Activated T-cell treated with anti-CD3 and anti-CD28 coated beads, Interleukin-2, amount 50 U/mL, for 72 hours (primary cell): ENCODE results near the gene IRX5. TPM values are rescaled to one million over a fixed set of nuclear protein-coding genes. Genes with fewer than 3 reads are reported as not detected.

Source experiments
- ATAC-seq, 2 donors: fragments of 150-1000 bp; cut with Tn5 transposase; replicated peaks in 1 of 2; 2 replicates each; pipeline ENCODE4 v1.10.0; 2021; ENCODE audit warnings: moderate library complexity in 2 of 2, mild to moderate bottlenecking in 1 of 2
- DNase-seq, 2 donors: peaks; one replicate each; pipeline ENCODE4 v3.0.0; 2021 to 2022; ENCODE audit warnings: mixed read lengths in 1 of 2
- H3K27ac Mint-ChIP-seq: one replicate; pipeline ENCODE4 v1.8.0; 2022; ENCODE audit warnings: mild to moderate bottlenecking, moderate library complexity, mixed read lengths
- H3K27me3 Mint-ChIP-seq: one replicate; pipeline ENCODE4 v1.8.0; 2022; ENCODE audit warnings: low read depth, mixed read lengths
- H3K36me3 Mint-ChIP-seq, 2 donors: one replicate each; pipeline ENCODE4 v1.8.0; 2022; ENCODE audit warnings: mixed read lengths in 2 of 2, mild to moderate bottlenecking in 1 of 2; ENCODE audit not compliant: insufficient read depth in 2 of 2
- H3K4me1 Mint-ChIP-seq: one replicate; pipeline ENCODE4 v1.8.0; 2022; ENCODE audit warnings: low read depth, mixed read lengths
- H3K4me3 Mint-ChIP-seq, 2 donors: one replicate each; pipeline ENCODE4 v1.8.0; 2022; ENCODE audit warnings: mild to moderate bottlenecking in 2 of 2, mixed read lengths in 2 of 2, moderate library complexity in 2 of 2
- H3K9me3 Mint-ChIP-seq, 2 donors: one replicate each; pipeline ENCODE4 v1.8.0; 2022; ENCODE audit warnings: mixed read lengths in 2 of 2
- total RNA-seq, 2 donors: library from RNA; stranded (reverse); gene quantifications; one replicate each; pipeline ENCODE4 v1.2.3, GENCODE V29; 2022

IRX5 gene
- total RNA-seq, 2 donors from 2014 or later: 0.74 to 1.4 TPM

- no peak for DNase-seq
- no peak for ATAC-seq
- H3K9me3 Mint-ChIP-seq: no peaks in the 10 kb centered on the region
- H3K36me3 Mint-ChIP-seq: no peaks in the 10 kb centered on the region
- peaks cover 32% of the 10 kb centered on the region for H3K4me1 Mint-ChIP-seq
- peaks cover 93% of the 10 kb centered on the region for H3K27me3 Mint-ChIP-seq
- H3K4me3 Mint-ChIP-seq: no peak overlapping the region
- no peak overlapping the region for H3K27ac Mint-ChIP-seq
Observed at GRCh38 chr16:54942353-54942943, 11.8 kb downstream of the IRX5 start.

DNA sequence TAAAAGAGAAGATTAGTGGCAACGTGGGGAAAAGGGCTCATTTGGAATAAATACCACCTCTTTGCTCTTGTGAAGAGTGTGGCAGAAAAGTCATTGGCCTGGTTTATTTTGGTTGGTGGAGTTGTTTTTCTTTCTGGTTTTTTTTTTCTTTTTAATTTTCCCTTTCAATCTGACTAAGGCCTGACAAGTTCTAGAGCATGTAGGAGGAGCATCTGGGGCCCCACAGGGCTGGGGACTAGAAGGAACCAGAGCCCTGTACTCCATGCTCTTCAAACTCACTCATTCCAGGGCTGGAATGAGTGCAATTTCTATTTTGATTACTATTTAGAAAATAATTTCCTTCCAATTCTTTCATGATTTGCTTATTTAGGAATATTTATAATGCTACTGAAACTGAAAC is 13.3 kb downstream of the IRX5 start:
- peak in 1 of 2 donors; percentile 18 for DNase-seq
- H3K9me3 Mint-ChIP-seq: no peaks in the 10 kb centered on the region
- peaks cover 20% of the 10 kb centered on the region for H3K4me1 Mint-ChIP-seq
- H3K27ac Mint-ChIP-seq: no peak overlapping the region
- ATAC-seq: peak; percentile 75 to 81
- H3K27me3 Mint-ChIP-seq: peaks cover 95% of the 10 kb centered on the region
- no peak overlapping the region for H3K4me3 Mint-ChIP-seq
- no peaks in the 10 kb centered on the region for H3K36me3 Mint-ChIP-seq

- Mint-ChIP-seq H3K4me1 (peaks cover 11% of the 10 kb centered on the region), H3K27me3 (peaks cover 94% of the 10 kb centered on the region), H3K9me3 (no peaks in the 10 kb centered on the region), H3K4me3 (no peak overlapping the region), H3K36me3 (no peaks in the 10 kb centered on the region), H3K27ac (no peak overlapping the region)
- DNase-seq (no peak), ATAC-seq (no peak)
Observed at GRCh38 chr16:54945063-54945462, 14.4 kb downstream of the IRX5 start.

GRCh38 chr16:54946909-54947308 is 16.2 kb downstream of the IRX5 start:
- no peak for DNase-seq
- Mint-ChIP-seq H3K4me1 (peaks cover 11% of the 10 kb centered on the region), H3K27ac (no peak overlapping the region), H3K4me3 (no peak overlapping the region), H3K36me3 (no peaks in the 10 kb centered on the region), H3K27me3 (peaks cover 94% of the 10 kb centered on the region), H3K9me3 (no peaks in the 10 kb centered on the region)
- no peak for ATAC-seq

DNA sequence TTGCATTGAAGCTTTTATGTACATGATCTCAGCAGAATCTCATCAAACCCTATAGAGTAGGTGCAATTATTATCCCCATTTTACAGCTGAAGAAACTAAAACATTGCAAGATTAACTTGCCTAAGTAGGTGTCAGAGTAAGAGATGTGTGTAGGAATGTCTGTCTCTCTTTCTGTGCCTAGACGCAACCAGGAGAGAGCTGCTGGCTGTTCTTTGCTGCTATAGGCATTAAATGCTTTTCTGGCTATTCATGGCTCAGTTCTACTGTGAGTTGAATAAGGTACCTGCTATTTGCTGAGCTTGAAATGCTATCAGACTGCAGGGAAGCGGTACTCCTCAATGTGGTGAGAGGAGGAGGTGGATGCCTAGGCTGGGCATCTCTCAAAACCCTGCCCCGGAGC is 17.0 kb downstream of the IRX5 start:
- H3K4me3 Mint-ChIP-seq: no peak overlapping the region
- peaks cover 0 to under 1% of the 10 kb centered on the region in 2 donors for H3K9me3 Mint-ChIP-seq
- no peaks in the 10 kb centered on the region for H3K36me3 Mint-ChIP-seq
- H3K4me1 Mint-ChIP-seq: peaks cover 11% of the 10 kb centered on the region
- ATAC-seq: no peak
- H3K27ac Mint-ChIP-seq: no peak overlapping the region
- H3K27me3 Mint-ChIP-seq: peaks cover 91% of the 10 kb centered on the region
- no peak for DNase-seq

GRCh38 chr16:54952195-54952594 is 21.5 kb downstream of the IRX5 start:
- Mint-ChIP-seq H3K27me3 (peaks cover 62% of the 10 kb centered on the region), H3K4me1 (no peaks in the 10 kb centered on the region), H3K36me3 (no peaks in the 10 kb centered on the region), H3K4me3 (no peak overlapping the region), H3K27ac (no peak overlapping the region), H3K9me3 (peaks cover 2% of the 10 kb centered on the region in 2 donors)
- DNase-seq (no peak), ATAC-seq (peak in 1 of 2 donors; percentile 57)

GRCh38 chr16:54953461-54953860 is 22.8 kb downstream of the IRX5 start:
- Mint-ChIP-seq H3K36me3 (no peaks in the 10 kb centered on the region), H3K4me3 (no peak overlapping the region), H3K9me3 (peaks cover 2% of the 10 kb centered on the region in 2 donors), H3K4me1 (no peaks in the 10 kb centered on the region), H3K27me3 (peaks cover 50% of the 10 kb centered on the region), H3K27ac (no peak overlapping the region)
- DNase-seq: no peak
- ATAC-seq: no peak

DNA sequence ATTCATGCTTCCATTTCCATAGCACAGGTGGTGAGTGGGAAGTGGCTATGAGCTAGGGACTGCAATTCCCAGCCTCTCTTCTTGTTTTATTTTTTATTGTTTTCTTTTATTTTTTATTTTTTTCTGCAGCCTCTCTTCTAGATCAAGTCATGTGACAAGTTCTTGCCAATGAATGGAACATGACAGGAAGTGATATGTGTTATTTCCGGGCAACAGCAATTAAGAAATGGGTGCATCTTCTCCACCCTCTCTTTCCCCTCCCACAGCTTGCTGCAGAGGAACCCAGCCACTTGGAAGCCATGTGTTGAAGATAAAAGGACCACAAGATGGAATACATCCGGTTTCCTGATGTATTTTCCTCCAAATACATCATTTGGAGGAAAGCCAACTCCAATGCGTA is 23.6 kb downstream of the IRX5 start:
- H3K4me1 Mint-ChIP-seq: no peaks in the 10 kb centered on the region
- peaks cover 2% of the 10 kb centered on the region in 2 donors for H3K9me3 Mint-ChIP-seq
- ATAC-seq (no peak), DNase-seq (no peak)
- no peak overlapping the region for H3K27ac Mint-ChIP-seq
- no peaks in the 10 kb centered on the region for H3K36me3 Mint-ChIP-seq
- H3K27me3 Mint-ChIP-seq: peaks cover 42% of the 10 kb centered on the region
- H3K4me3 Mint-ChIP-seq: no peak overlapping the region

GRCh38 chr16:54955757-54956156 is 25.1 kb downstream of the IRX5 start:
- Mint-ChIP-seq H3K4me1 (no peaks in the 10 kb centered on the region), H3K27ac (no peak overlapping the region), H3K9me3 (peaks cover 2% of the 10 kb centered on the region in 2 donors), H3K4me3 (no peak overlapping the region), H3K27me3 (peaks cover 28% of the 10 kb centered on the region), H3K36me3 (no peaks in the 10 kb centered on the region)
- DNase-seq (no peak), ATAC-seq (no peak)

- Mint-ChIP-seq H3K4me1 (no peaks in the 10 kb centered on the region), H3K27ac (no peak overlapping the region), H3K9me3 (peaks cover 2% of the 10 kb centered on the region in 2 donors), H3K36me3 (no peaks in the 10 kb centered on the region), H3K27me3 (peaks cover 13% of the 10 kb centered on the region), H3K4me3 (no peak overlapping the region)
- DNase-seq (peak; percentile 48 to 61), ATAC-seq (no peak)
Observed at GRCh38 chr16:54957403-54958166, 26.9 kb downstream of the IRX5 start.

DNA sequence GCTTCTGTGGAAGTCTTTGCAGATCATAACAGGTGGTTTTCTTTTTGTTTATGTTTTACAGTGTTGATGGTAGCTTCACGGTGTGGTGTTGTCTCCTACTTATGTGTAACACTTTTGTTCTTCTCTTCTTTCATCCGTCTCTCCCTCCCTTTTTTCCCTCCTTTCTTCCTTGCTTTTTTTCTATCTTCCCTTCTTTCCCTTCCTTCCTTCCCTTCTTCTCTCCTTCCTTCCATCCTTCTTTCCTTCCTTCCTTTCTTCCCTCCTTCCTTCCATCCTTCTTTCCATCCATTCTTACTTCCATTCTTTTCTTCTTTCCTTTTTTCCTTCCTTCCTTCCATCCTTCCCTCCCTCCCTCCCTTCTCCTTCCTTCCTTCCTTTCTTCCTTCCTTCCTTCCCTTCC is 31.4 kb downstream of the IRX5 start:
- Mint-ChIP-seq H3K27ac (no peak overlapping the region), H3K4me3 (no peak overlapping the region), H3K4me1 (no peaks in the 10 kb centered on the region), H3K9me3 (peaks cover 0 to 3% of the 10 kb centered on the region in 2 donors), H3K36me3 (peaks cover 0 to 1% of the 10 kb centered on the region in 2 donors), H3K27me3 (no peaks in the 10 kb centered on the region)
- no peak for DNase-seq
- no peak for ATAC-seq

DNA sequence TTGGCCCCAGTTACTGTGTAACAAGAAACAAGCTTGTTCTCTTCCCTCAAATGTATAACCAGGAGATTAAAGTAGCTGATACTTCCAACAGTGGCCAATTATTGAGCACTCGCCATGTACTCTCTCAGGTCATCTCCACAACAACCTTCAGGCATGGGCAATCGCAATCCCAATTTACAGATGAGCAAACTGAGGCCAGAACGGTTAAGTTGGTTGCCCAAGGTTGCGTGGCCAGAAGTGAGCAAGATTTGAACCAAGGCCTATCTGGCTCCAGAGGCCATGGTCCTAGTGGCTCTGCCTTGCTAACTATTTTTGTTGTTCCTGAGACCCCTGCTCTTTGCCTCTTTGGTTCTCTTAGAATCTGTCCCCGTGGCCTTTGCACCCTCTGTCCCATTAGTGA is 33.6 kb downstream of the IRX5 start:
- no peak overlapping the region for H3K4me3 Mint-ChIP-seq
- H3K27me3 Mint-ChIP-seq: no peaks in the 10 kb centered on the region
- H3K27ac Mint-ChIP-seq: no peak overlapping the region
- ATAC-seq: no peak
- no peaks in the 10 kb centered on the region for H3K4me1 Mint-ChIP-seq
- H3K9me3 Mint-ChIP-seq: peaks cover 0 to 3% of the 10 kb centered on the region in 2 donors
- H3K36me3 Mint-ChIP-seq: peaks cover 0 to 1% of the 10 kb centered on the region in 2 donors
- no peak for DNase-seq

GRCh38 chr16:54965464-54965863 is 34.8 kb downstream of the IRX5 start:
- Mint-ChIP-seq H3K4me3 (no peak overlapping the region), H3K27ac (no peak overlapping the region), H3K36me3 (peaks cover 0 to 1% of the 10 kb centered on the region in 2 donors), H3K27me3 (no peaks in the 10 kb centered on the region), H3K4me1 (no peaks in the 10 kb centered on the region), H3K9me3 (peaks cover 0 to 3% of the 10 kb centered on the region in 2 donors)
- ATAC-seq: no peak
- no peak for DNase-seq
